ENCODE data around the gene RPL10.
A peak's percentile ranks its signal among the peaks of the same experiment; 100 is the strongest.

Gene RPL10

DNA sequence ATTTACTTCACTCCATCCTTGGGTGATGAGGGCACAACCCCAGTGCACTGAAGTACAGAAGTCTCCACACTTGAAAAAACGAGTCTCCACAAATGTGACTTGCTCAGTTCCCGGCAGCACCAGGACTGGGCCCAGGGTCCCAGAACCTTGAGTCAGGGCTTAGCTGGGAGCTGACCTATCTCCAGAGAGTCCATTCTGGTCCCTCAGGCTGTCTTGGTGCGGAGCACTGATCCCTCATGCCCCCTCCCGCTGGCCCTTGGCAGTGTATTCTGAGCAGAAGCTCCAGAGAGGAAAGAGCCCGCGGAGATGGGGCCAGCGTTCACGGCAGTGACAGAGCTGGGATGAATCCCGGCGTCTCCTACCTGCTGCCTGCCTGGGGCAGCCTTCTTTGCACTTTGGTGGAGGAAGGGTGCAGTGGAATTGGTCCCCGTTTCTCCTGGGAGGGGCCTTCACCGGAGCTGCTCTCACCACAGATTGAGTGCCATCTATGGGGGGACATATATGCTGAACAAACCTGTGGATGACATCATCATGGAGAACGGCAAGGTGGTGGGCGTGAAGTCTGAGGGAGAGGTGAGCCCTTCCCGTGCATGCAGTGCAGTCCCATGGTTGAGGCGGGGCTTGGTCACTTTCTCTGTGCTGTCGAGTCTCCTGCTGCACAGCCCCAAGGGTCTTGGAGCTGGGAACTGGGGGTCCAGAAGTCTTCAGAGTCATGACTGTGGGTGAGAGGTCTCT, 42.6 kb downstream of the RPL10 start:
- peaks cover 62% of the 10 kb centered on the region for H4K20me1 ChIP-seq
- peaks cover 26% of the 10 kb centered on the region for H3K4me1 ChIP-seq
- H3K9me3 ChIP-seq: peaks cover 21% of the 10 kb centered on the region
- no peak for TF ChIP-seq Cebpa-rat (IDR thresholded peaks at IDR 0.05)
- H3K27ac ChIP-seq: no peak overlapping the region
- peaks cover 36% of the 10 kb centered on the region for H3K36me3 ChIP-seq
- H3K27me3 ChIP-seq: 0 out of 2 replicates have a peak, but pooled peaks cover 9% of the 10 kb centered on the region
- no peak overlapping the region for H3K4me3 ChIP-seq
- no peak overlapping the region for H3K4me2 ChIP-seq
- H3K9ac ChIP-seq: no peak overlapping the region

- H3K9ac ChIP-seq: no peak overlapping the region
- H3K9me3 ChIP-seq: peaks cover 21% of the 10 kb centered on the region
- H3K4me3 ChIP-seq: no peak overlapping the region
- H3K4me1 ChIP-seq: peaks cover 20% of the 10 kb centered on the region
- TF ChIP-seq Cebpa-rat (IDR thresholded peaks at IDR 0.05): no peak
- no peak overlapping the region for H3K4me2 ChIP-seq
- peaks cover 44% of the 10 kb centered on the region for H3K36me3 ChIP-seq
- 0 out of 2 replicates have a peak, but pooled peaks cover 17% of the 10 kb centered on the region for H3K27me3 ChIP-seq
- peaks cover 62% of the 10 kb centered on the region for H4K20me1 ChIP-seq
- H3K27ac ChIP-seq: no peak overlapping the region
Measured at GRCh38 chrX:154441564-154441963, 43.4 kb downstream of the RPL10 start.

- peaks cover 21% of the 10 kb centered on the region for H3K9me3 ChIP-seq
- peaks cover 20% of the 10 kb centered on the region for H3K4me1 ChIP-seq
- H3K9ac ChIP-seq: no peak overlapping the region
- H3K27ac ChIP-seq: no peak overlapping the region
- H3K4me3 ChIP-seq: no peak overlapping the region
- no peak overlapping the region for H3K4me2 ChIP-seq
- H3K27me3 ChIP-seq: peaks cover 23% of the 10 kb centered on the region
- peaks cover 47% of the 10 kb centered on the region for H3K36me3 ChIP-seq
- peaks cover 62% of the 10 kb centered on the region for H4K20me1 ChIP-seq
- no peak for TF ChIP-seq Cebpa-rat (IDR thresholded peaks at IDR 0.05)
Measured at GRCh38 chrX:154441984-154442707, 44.0 kb downstream of the RPL10 start.

DNA sequence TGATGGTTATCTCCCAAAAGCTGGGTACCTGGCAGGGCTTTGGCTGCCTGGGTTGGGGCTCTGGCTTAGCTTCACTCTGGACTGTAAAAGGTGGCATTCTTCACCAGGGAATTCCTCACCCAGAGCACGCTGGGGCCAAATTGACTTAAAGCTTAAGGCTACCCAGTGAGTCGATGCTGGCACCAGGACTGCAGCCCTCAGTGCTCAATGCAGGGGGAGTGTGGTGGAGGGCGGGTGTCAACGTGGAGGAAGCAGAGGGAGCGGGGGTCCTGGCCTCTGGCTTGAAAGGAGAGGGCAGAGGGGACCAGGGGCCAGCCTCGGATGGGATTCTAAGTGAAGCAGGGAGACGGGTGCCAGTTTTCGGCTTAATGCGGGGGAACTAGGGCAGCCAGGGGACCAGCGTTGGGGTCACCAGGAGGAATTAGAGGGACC, 45.3 kb downstream of the RPL10 start:
- Histone ChIP-seq H4K20me1 (peaks cover 56% of the 10 kb centered on the region), H3K9ac (peak overlapping the region; percentile 76; the same call in 1 of the 2 replicates), H3K27me3 (peaks cover 35% of the 10 kb centered on the region), H3K4me2 (peak overlapping the region; percentile 85), H3K9me3 (peaks cover 13% of the 10 kb centered on the region; the same call in 1 of the 2 replicates), H3K27ac (no peak overlapping the region), H3K4me1 (peaks cover 15% of the 10 kb centered on the region), H3K4me3 (peak overlapping the region; percentile 71), H3K36me3 (peaks cover 54% of the 10 kb centered on the region)
- no peak for TF ChIP-seq Cebpa-rat (IDR thresholded peaks at IDR 0.05)

GRCh38 chrX:154443992-154444754, 46.0 kb downstream of the RPL10 start, which contains the start of gene FAM50A:
Gene FAM50A (plus strand): TSS chrX:154444141. CDS start chrX:154444236, 95 bp downstream.
- Histone ChIP-seq H4K20me1 (peaks cover 56% of the 10 kb centered on the region), H3K4me1 (peaks cover 10% of the 10 kb centered on the region), H3K4me2 (peak within 1 kb of the TSS; percentile 85), H3K4me3 (peak within 1 kb of the TSS; percentile 71), H3K36me3 (peaks cover 55% of the 10 kb centered on the region), H3K9ac (peak within 1 kb of the TSS; percentile 76), H3K9me3 (peaks cover 13% of the 10 kb centered on the region; the same call in 1 of the 2 replicates), H3K27me3 (peaks cover 41% of the 10 kb centered on the region), H3K27ac (peak within 1 kb of the TSS; percentile 70)
- no peak for TF ChIP-seq Cebpa-rat (IDR thresholded peaks at IDR 0.05)

- Histone ChIP-seq H3K36me3 (peaks cover 53% of the 10 kb centered on the region), H3K9me3 (peaks cover 13% of the 10 kb centered on the region; the same call in 1 of the 2 replicates), H3K4me3 (peak overlapping the region; percentile 71), H3K27ac (peak overlapping the region; percentile 70), H3K9ac (peak overlapping the region; percentile 76), H3K4me1 (peaks cover 10% of the 10 kb centered on the region), H3K27me3 (peaks cover 46% of the 10 kb centered on the region), H4K20me1 (peaks cover 50% of the 10 kb centered on the region), H3K4me2 (peak overlapping the region; percentile 85)
- TF ChIP-seq Cebpa-rat (IDR thresholded peaks at IDR 0.05): no peak
Measured at GRCh38 chrX:154444755-154445246, 46.6 kb downstream of the RPL10 start.

GRCh38 chrX:154445776-154446175, 47.6 kb downstream of the RPL10 start:
- H3K27ac ChIP-seq: no peak overlapping the region
- peaks cover 8% of the 10 kb centered on the region; the same call in 1 of the 2 replicates for H3K9me3 ChIP-seq
- peaks cover 56% of the 10 kb centered on the region for H3K36me3 ChIP-seq
- no peak for TF ChIP-seq Cebpa-rat (IDR thresholded peaks at IDR 0.05)
- no peak overlapping the region for H3K4me2 ChIP-seq
- no peak overlapping the region for H3K9ac ChIP-seq
- peaks cover 55% of the 10 kb centered on the region for H3K27me3 ChIP-seq
- peaks cover 44% of the 10 kb centered on the region for H4K20me1 ChIP-seq
- H3K4me1 ChIP-seq: peaks cover 10% of the 10 kb centered on the region
- no peak overlapping the region for H3K4me3 ChIP-seq

- Histone ChIP-seq H3K9me3 (peaks cover 7% of the 10 kb centered on the region; the same call in 1 of the 2 replicates), H3K4me1 (peaks cover 10% of the 10 kb centered on the region), H3K9ac (no peak overlapping the region), H3K4me3 (no peak overlapping the region), H3K36me3 (peaks cover 54% of the 10 kb centered on the region), H3K27me3 (peaks cover 60% of the 10 kb centered on the region), H4K20me1 (peaks cover 46% of the 10 kb centered on the region; the same call in 1 of the 2 replicates), H3K4me2 (no peak overlapping the region), H3K27ac (no peak overlapping the region)
- TF ChIP-seq Cebpa-rat (IDR thresholded peaks at IDR 0.05): no peak
Measured at GRCh38 chrX:154446430-154446829, 48.3 kb downstream of the RPL10 start.

DNA sequence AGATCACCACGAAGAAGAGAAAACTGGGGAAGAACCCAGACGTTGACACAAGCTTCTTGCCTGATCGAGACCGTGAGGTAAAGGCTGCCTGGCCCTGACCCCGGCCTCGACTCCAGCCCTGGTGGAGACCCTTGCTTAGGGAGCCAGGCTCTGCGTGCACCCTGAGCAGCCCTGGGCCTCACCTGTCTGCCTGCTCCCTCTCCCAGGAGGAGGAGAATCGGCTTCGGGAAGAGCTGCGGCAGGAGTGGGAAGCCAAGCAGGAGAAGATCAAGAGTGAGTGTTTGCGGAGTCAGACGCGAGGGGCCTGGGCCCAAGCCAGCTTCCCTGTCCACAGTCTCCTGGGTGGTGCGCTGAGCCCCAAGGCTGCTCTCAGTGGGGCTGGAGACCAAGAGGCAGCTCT, 50.3 kb downstream of the RPL10 start:
- H3K36me3 ChIP-seq: peaks cover 47% of the 10 kb centered on the region
- no peak overlapping the region for H3K9ac ChIP-seq
- no peak overlapping the region for H3K4me3 ChIP-seq
- H4K20me1 ChIP-seq: peaks cover 33% of the 10 kb centered on the region; the same call in 1 of the 2 replicates
- H3K4me2 ChIP-seq: no peak overlapping the region
- H3K27me3 ChIP-seq: peaks cover 70% of the 10 kb centered on the region
- no peak for TF ChIP-seq Cebpa-rat (IDR thresholded peaks at IDR 0.05)
- H3K4me1 ChIP-seq: peaks cover 10% of the 10 kb centered on the region
- H3K27ac ChIP-seq: no peak overlapping the region
- peaks cover 7% of the 10 kb centered on the region; the same call in 1 of the 2 replicates for H3K9me3 ChIP-seq
